ENCODE data around the gene BRSK2. TPM values are rescaled to one million over a fixed set of nuclear protein-coding genes. Genes with fewer than 3 reads are reported as not detected.

BRSK2 gene
- total RNA-seq, 1 experiment from 2014 or later = 1.2 TPM

- ChIA-PET CTCF (no interaction called here), POLR2A (ENCODE audit: unreplicated experiment) (no interaction called here)
- DNase-seq = no peak
- H3K9me2 ChIP-seq (replicated peaks; ENCODE audit: low read length) = no peaks in the 10 kb centered on the region
- H3F3A ChIP-seq (ENCODE audit: low read length, unreplicated experiment) = no peaks in the 10 kb centered on the region
- no TSS peak for BruUV-seq (replicated peaks)
- intact Hi-C loops (cut with micrococcal nuclease) = no loop called here
- no peak overlapping the region for H3K4me3 ChIP-seq (ENCODE audit: low read length)
- no peak overlapping the region for H3K4me2 ChIP-seq (ENCODE audit: low read length)
- no peaks in the 10 kb centered on the region for H3K4me1 ChIP-seq (ENCODE audit: insufficient read depth, low read length)
- TF ChIP-seq EZH2 (IDR thresholded peaks at IDR 0.05; ENCODE audit: low read length, unreplicated experiment) = no peak
- TF ChIP-seq CTCF (conservative IDR thresholded peaks at IDR 0.05; ENCODE audit: low read depth, low read length) = no peak
- TF ChIP-seq EZH2phosphoT487 (IDR thresholded peaks at IDR 0.05; ENCODE audit: borderline replicate concordance, low read length) = no peak
- H2AFZ ChIP-seq (ENCODE audit: low read length) = no peak overlapping the region
- no peaks in the 10 kb centered on the region for H3K9me3 ChIP-seq (ENCODE audit: low read length)
- no peaks in the 10 kb centered on the region for H3K79me2 ChIP-seq (ENCODE audit: low read length)
- H4K20me1 ChIP-seq (ENCODE audit: low read length) = no peaks in the 10 kb centered on the region
- no peak overlapping the region for H3K27ac ChIP-seq (ENCODE audit: low read length)
- no peak overlapping the region for H3K9ac ChIP-seq (ENCODE audit: low read length)
- no peaks in the 10 kb centered on the region for H3K36me3 ChIP-seq (ENCODE audit: low read depth, low read length)
- H3K27me3 ChIP-seq (ENCODE audit: low read length) = no peaks in the 10 kb centered on the region
- no peak for ATAC-seq
These were observed 8.3 kb downstream of the BRSK2 start for GRCh38 chr11:1397862-1398527.

- H3K79me2 ChIP-seq (ENCODE audit: low read length) = no peaks in the 10 kb centered on the region
- ATAC-seq (no peak), DNase-seq (no peak)
- no peaks in the 10 kb centered on the region for H4K20me1 ChIP-seq (ENCODE audit: low read length)
- intact Hi-C loops (cut with micrococcal nuclease) = no loop called here
- ChIA-PET POLR2A (ENCODE audit: unreplicated experiment) (no interaction called here), CTCF (no interaction called here)
- no peaks in the 10 kb centered on the region for H3K9me3 ChIP-seq (ENCODE audit: low read length)
- H3K27ac ChIP-seq (ENCODE audit: low read length) = no peak overlapping the region
- no peak overlapping the region for H3K4me2 ChIP-seq (ENCODE audit: low read length)
- H2AFZ ChIP-seq (ENCODE audit: low read length) = no peak overlapping the region
- H3K27me3 ChIP-seq (ENCODE audit: low read length) = no peaks in the 10 kb centered on the region
- no TSS peak for BruUV-seq (replicated peaks)
- no peaks in the 10 kb centered on the region for H3F3A ChIP-seq (ENCODE audit: low read length, unreplicated experiment)
- no peaks in the 10 kb centered on the region for H3K4me1 ChIP-seq (ENCODE audit: insufficient read depth, low read length)
- H3K9me2 ChIP-seq (replicated peaks; ENCODE audit: low read length) = no peaks in the 10 kb centered on the region
- no peak for TF ChIP-seq EZH2phosphoT487 (IDR thresholded peaks at IDR 0.05; ENCODE audit: borderline replicate concordance, low read length)
- TF ChIP-seq CTCF (conservative IDR thresholded peaks at IDR 0.05; ENCODE audit: low read depth, low read length) = no peak
- no peak for TF ChIP-seq EZH2 (IDR thresholded peaks at IDR 0.05; ENCODE audit: low read length, unreplicated experiment)
- H3K9ac ChIP-seq (ENCODE audit: low read length) = no peak overlapping the region
- no peaks in the 10 kb centered on the region for H3K36me3 ChIP-seq (ENCODE audit: low read depth, low read length)
- H3K4me3 ChIP-seq (ENCODE audit: low read length) = no peak overlapping the region
These were observed 8.9 kb downstream of the BRSK2 start for GRCh38 chr11:1398528-1399235.
